GM12878 (cell line): ENCODE data around the gene MATN1. TPM values are rescaled to one million over a fixed set of nuclear protein-coding genes. Genes with fewer than 3 reads are reported as not detected.

Source experiments
- ATAC-seq: fragments of 200-7000 bp; cut with Tn5 transposase; 3 replicates; pipeline ENCODE4 v1.9.1; 2020; ENCODE audit warnings: mild to moderate bottlenecking, moderate library complexity
- BruUV-seq: library from RNA; stranded (reverse); fragments of 400-500 nt; replicated peaks from 2 replicates; lab custom pipeline; 2021; lab: Mats Ljungman, UMichigan
- CTCF ChIA-PET: fragments of 300-600 bp; sonication (Branson Sonifier 250); formaldehyde crosslinking; extraction: SDS; loops from one replicate; lab custom pipeline; 2021; ENCODE audit warnings: inconsistent platforms; lab: Yijun Ruan, JAX
- POLR2A ChIA-PET: fragments of 350-600 bp; formaldehyde crosslinking; extraction: SDS; loops from one replicate; lab custom pipeline; 2021; ENCODE audit warnings: inconsistent platforms; lab: Charles Lee
- RAD21 ChIA-PET: fragments of 300-600 bp; sonication (Branson Sonifier 250); formaldehyde crosslinking; loops from one replicate; lab custom pipeline; 2023; ENCODE audit warnings: antibody characterized with exemption; ENCODE audit not compliant: unreplicated experiment; lab: Charles Lee
- SMC1A ChIA-PET: fragments of 300-600 bp; sonication (Branson Sonifier 250); formaldehyde crosslinking; loops from one replicate; lab custom pipeline; 2023; ENCODE audit not compliant: unreplicated experiment, uncharacterized antibody; lab: Charles Lee
- DNase-seq: peaks from one replicate; pipeline ENCODE4 v3.0.0-alpha.2; 2011; ENCODE audit warnings: low read depth, low spot score
- FAIRE-seq: peaks from 3 replicates; lab custom pipeline; 2011; peaks lifted over from hg19 to GRCh38; lab: Jason Lieb, UNC
- H2AFZ ChIP-seq: 2 replicates; pipeline ENCODE4 v1.6.0; 2011; ENCODE audit warnings: low read depth, low read length, control low read depth; ENCODE audit not compliant: control insufficient read depth
- H3K27ac ChIP-seq: 2 replicates; pipeline ENCODE4 v1.5.1; 2011; ENCODE audit warnings: control low read depth; ENCODE audit not compliant: control insufficient read depth, insufficient read depth
- H3K27me3 ChIP-seq, 2 experiments: replicated peaks in 1 of 2; 2 replicates each; pipeline versions ENCODE4 v1.6.0 to v1.6.1; 2011; ENCODE audit warnings: low read length in 1 of 2; ENCODE audit not compliant: control insufficient read depth in 2 of 2, insufficient read depth in 2 of 2
- H3K36me3 ChIP-seq, 2 experiments: 2 replicates each; pipeline ENCODE4 v1.5.1; 2011; ENCODE audit warnings: low read length in 1 of 2; ENCODE audit not compliant: control insufficient read depth in 2 of 2, insufficient read depth in 2 of 2
- H3K4me1 ChIP-seq: 2 replicates; pipeline ENCODE4 v1.6.1; 2011; ENCODE audit warnings: mild to moderate bottlenecking, low read length, moderate library complexity, mixed read lengths; ENCODE audit not compliant: control insufficient read depth, insufficient read depth
- H3K4me2 ChIP-seq: 2 replicates; pipeline ENCODE4 v1.6.0; 2011; ENCODE audit warnings: control low read depth; ENCODE audit not compliant: control insufficient read depth, insufficient read depth
- H3K4me3 ChIP-seq: fragments of 200-600 bp; sonication (generic); 2 replicates; pipeline ENCODE4 v1.5.1; 2016
- H3K79me2 ChIP-seq: 2 replicates; pipeline ENCODE4 v1.6.0; 2011; ENCODE audit warnings: low read length; ENCODE audit not compliant: control insufficient read depth, insufficient read depth
- H3K9ac ChIP-seq: 2 replicates; pipeline ENCODE4 v1.8.0; 2011; ENCODE audit warnings: low read length, control low read depth, mixed read lengths; ENCODE audit not compliant: control insufficient read depth, insufficient read depth
- H3K9me3 ChIP-seq: replicated peaks from 3 replicates; pipeline ENCODE4 v1.5.1; 2011; ENCODE audit warnings: mild to moderate bottlenecking, low read length; ENCODE audit not compliant: control insufficient read depth, insufficient read depth
- H4K20me1 ChIP-seq: 2 replicates; pipeline ENCODE4 v1.6.0; 2011; ENCODE audit not compliant: control insufficient read depth, insufficient read depth
- IKZF1 ChIP-seq: fragments of 450-650 bp; conservative IDR thresholded peaks from 2 replicates; pipeline ENCODE4 v1.6.1; 2017; ENCODE audit warnings: antibody characterized with exemption, mild to moderate bottlenecking
- JUND ChIP-seq: IDR thresholded peaks from 2 replicates; pipeline ENCODE4 v1.6.1; 2012; ENCODE audit warnings: low read depth, mild to moderate bottlenecking, low read length, improper control_type of control experiment, moderate library complexity
- SRF ChIP-seq, 2 experiments: IDR thresholded peaks; 2 replicates each; pipeline ENCODE4 v1.6.1; 2011; ENCODE audit warnings: low read depth in 2 of 2, low read length in 2 of 2, mild to moderate bottlenecking in 1 of 2, moderate library complexity in 1 of 2
- YBX1 ChIP-seq: fragments of 450-650 bp; IDR thresholded peaks from 2 replicates; pipeline ENCODE4 v1.6.1; 2016; ENCODE audit warnings: antibody characterized with exemption
- WGBS: methylation state at CpG from one replicate; pipeline ENCODE4 v1.1.6; 2016; ENCODE audit warnings: low lambda C conversion rate; ENCODE audit not compliant: insufficient replicate concordance, insufficient coverage; ENCODE audit errors: missing lambda C conversion rate; 5-methylcytosine and 5-hydroxymethylcytosine counted together
- in situ Hi-C: fragments of 300-500 bp; cut with MboI; formaldehyde crosslinking; loops from 9 replicates; pipeline ENCODE4 v1.14.3; 2018; ENCODE audit warnings: mixed read lengths
- intact Hi-C: fragments of 100-400 bp; cut with micrococcal nuclease; formaldehyde crosslinking; loops from one replicate; pipeline ENCODE4 v1.14.2; 2022; ENCODE audit not compliant: unreplicated experiment
- polyA plus RNA-seq, 11 experiments: library from polyadenylated mRNA; depleted of rRNA in 4 of 11; unstranded in 6 of 11; stranded (reverse) in 5 of 11; fragments of >200 nt; fragmentation: Nextera tagmentation in 4 of 11; fragmentation: Illumina TruSeq in 1 of 11; extraction: Ambion mirVana in 4 of 11; extraction: Trizol in 1 of 11; gene quantifications; 1 replicate in 1 of 11; 2 replicates in 10 of 11; pipeline versions ENCODE4 v1.2.1 to v1.2.3, GENCODE V29; 2011 to 2016; ENCODE audit warnings: inconsistent platforms in 2 of 11, missing spikeins in 2 of 11, low read depth in 1 of 11
- total RNA-seq, 4 experiments: library from RNA; depleted of rRNA in 3 of 4; stranded (reverse); fragments of >200 nt in 3 of 4; fragmentation: Illumina TruSeq in 1 of 4; extraction: Trizol in 1 of 4; gene quantifications; 2 replicates each; pipeline versions ENCODE4 v1.2.1 to v1.2.3, GENCODE V29; 2013 to 2021

MATN1 gene
- total and polyA plus RNA-seq, 10 of the 15 experiments (the other 5 are each of a cell fraction or from before 2014, with no cell fraction given): 0.04 to 0.50 (median 0.10) TPM; not detected in 1

DNA sequence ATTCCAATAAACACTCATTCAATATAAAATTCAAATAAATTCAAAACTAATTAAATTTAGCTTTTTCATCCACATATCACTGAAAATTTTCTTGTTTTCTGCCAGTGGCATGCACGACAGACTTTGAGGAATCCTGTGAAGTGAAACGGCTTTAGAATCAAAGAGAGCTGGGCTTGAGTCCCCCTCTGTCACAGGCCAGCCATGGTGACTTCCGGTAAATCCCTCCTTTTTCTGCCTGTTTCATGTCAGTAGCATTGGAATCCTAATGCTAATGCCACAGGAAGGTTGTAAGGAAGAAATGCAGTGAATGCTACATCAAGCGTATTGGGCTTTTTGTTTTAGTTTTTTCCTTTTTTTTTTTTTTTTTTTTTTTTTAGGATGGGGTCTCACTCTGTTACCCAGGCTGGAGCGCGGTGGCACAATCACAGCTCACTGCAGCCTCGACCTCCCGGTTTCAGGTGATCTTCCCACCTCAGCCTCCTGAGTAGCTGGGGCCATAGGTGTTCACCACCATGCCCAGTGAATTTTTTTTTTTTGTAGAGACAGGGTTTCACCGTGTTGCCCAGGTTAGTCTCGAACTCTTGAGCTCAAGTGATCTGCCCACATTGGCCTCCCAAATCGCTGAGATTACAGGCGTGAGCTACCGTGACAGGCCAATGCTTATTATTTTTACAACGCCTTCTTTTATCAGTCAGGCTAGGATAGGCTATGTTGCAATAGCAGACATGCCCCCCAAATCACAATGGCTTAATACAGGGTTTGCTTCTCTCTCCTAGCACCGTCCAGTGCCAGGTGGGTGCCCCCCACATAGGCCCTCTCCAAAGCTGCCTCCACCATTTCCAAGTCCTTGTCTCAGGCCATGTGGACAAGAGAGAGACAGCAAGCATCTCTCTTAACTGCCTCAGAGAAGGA is 3.6 kb upstream of the MATN1 start (continued):
- no peak for TF ChIP-seq YBX1

DNA sequence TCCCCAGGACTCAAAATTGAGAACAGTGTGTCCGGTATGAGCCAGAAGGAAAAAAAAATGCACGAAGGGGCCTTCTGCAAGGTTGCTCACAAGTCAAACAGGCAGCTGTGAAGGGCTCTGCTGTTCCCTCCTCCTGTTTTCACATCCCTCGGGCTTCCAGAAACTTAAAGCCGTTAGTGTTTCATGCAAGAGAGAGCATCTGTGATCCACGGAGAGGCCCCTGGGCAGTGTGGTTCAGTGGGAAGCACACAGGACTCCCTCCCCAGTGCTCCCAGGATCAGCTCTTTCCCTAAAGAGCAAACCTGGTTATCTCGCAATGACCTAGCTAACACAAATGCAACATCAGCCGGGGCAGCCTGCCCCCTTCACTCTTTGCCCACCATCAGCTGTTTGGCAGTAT is 2.9 kb upstream of the MATN1 start:
- H3K4me2 ChIP-seq: no peak overlapping the region
- WGBS: 69% methylated on average over 7 of the region's 7 CpGs

More for the DNA sequence above, 2.9 kb upstream of the MATN1 start:
- no peaks in the 10 kb centered on the region for H3K36me3 ChIP-seq
- CTCF ChIA-PET: interaction anchor here (1.3 to 11.2 kb wide), 5 partner anchors 6 to 54 kb away, joined by 3 to 221 read pairs (median 43); no protein-coding TSS in a partner anchor
- no peak for ATAC-seq
- DNase-seq: no peak
- no peak overlapping the region for H3K4me3 ChIP-seq
- in situ Hi-C loops: loop anchor here (10.0 kb wide), 1 partner anchor 49 kb away; no protein-coding TSS in a partner anchor
- no TSS peak for BruUV-seq
- H4K20me1 ChIP-seq: no peaks in the 10 kb centered on the region
- peaks cover 19% of the 10 kb centered on the region for H3K4me1 ChIP-seq
- RAD21 ChIA-PET: interaction anchor here (1.1 to 15.6 kb wide), 4 partner anchors 18 to 55 kb away, joined by 3 to 538 read pairs (median 6); partner anchors contain the start of gene LAPTM5
- H3K9ac ChIP-seq: no peak overlapping the region
- H3K27ac ChIP-seq: no peak overlapping the region
- SMC1A ChIA-PET: interaction anchor here (1.2 to 21.5 kb wide), 5 partner anchors 10 to 185 kb away, joined by 3 to 556 read pairs (median 4); partner anchors contain the start of gene LAPTM5
- H3K27me3 ChIP-seq: no peaks in the 10 kb centered on the region
- FAIRE-seq: no peak
- no peaks in the 10 kb centered on the region for H3K79me2 ChIP-seq
- no peak overlapping the region for H2AFZ ChIP-seq
- POLR2A ChIA-PET: interaction anchor here (1.2 to 7.0 kb wide), 5 partner anchors 18 to 54 kb away, joined by 3 to 45 read pairs (median 8); no protein-coding TSS in a partner anchor
- H3K9me3 ChIP-seq: no peaks in the 10 kb centered on the region
- intact Hi-C loops: no loop called here
- TF ChIP-seq IKZF1: no peak
- TF ChIP-seq JUND: no peak
- TF ChIP-seq SRF (IDR thresholded peaks at IDR 0.05; ENCODE audit: low read depth in 2 of 2, low read length in 2 of 2): no peak
- TF ChIP-seq, all 136 proteins: peak for 0
